Neutrophil (primary cell): Measurements from ENCODE around the gene CABP4.

Experiments
- H3K27ac ChIP-seq: fragments of 200-600 bp; sonication (generic); 2 replicates; pipeline ENCODE4 v1.5.1; 2016; ENCODE audit warnings: mild to moderate bottlenecking, moderate library complexity
- H3K27me3 ChIP-seq: fragments of 200-600 bp; sonication (generic); 2 replicates; pipeline ENCODE4 v1.6.0; 2016; ENCODE audit warnings: mild to moderate bottlenecking
- H3K36me3 ChIP-seq: fragments of 200-600 bp; sonication (generic); 2 replicates; pipeline ENCODE4 v1.5.1; 2017
- H3K4me1 ChIP-seq, 2 experiments: fragments of 200-600 bp in 1 of 2; sonication (generic) in 1 of 2; 1 replicate in 1 of 2; 2 replicates in 1 of 2; pipeline versions ENCODE4 v1.5.1 to v1.6.1; 2013 to 2016; ENCODE audit warnings: low read depth in 1 of 2, low read length in 1 of 2, mild to moderate bottlenecking in 1 of 2, moderate library complexity in 1 of 2; ENCODE audit not compliant: control insufficient read depth in 1 of 2, insufficient read depth in 1 of 2
- H3K4me3 ChIP-seq, 2 experiments: fragments of 200-600 bp in 1 of 2; sonication (generic) in 1 of 2; 1 replicate in 1 of 2; 2 replicates in 1 of 2; pipeline ENCODE4 v1.5.1; 2013 to 2016; ENCODE audit warnings: low read depth in 1 of 2, low read length in 1 of 2, mild to moderate bottlenecking in 1 of 2, moderate library complexity in 1 of 2
- H3K9me3 ChIP-seq: fragments of 200-600 bp; sonication (generic); 2 replicates; pipeline ENCODE4 v1.5.1; 2016
- CTCF ChIP-seq: fragments of 200-600 bp; sonication (generic); IDR thresholded peaks from 2 replicates; pipeline ENCODE4 v1.5.1; 2016; ENCODE audit warnings: antibody characterized with exemption

The CABP4 gene

GRCh38 chr11:67440229-67441097 lies 14.7 kb upstream of the CABP4 start:
- no peak for TF ChIP-seq CTCF
- Histone ChIP-seq H3K4me3 (no peak overlapping the region), H3K27me3 (no peaks in the 10 kb centered on the region), H3K9me3 (no peaks in the 10 kb centered on the region), H3K36me3 (peaks cover 30% of the 10 kb centered on the region), H3K4me1 (peaks cover 23 to 25% of the 10 kb centered on the region in 2 experiments), H3K27ac (peak overlapping the region; percentile 33)

- H3K27me3 ChIP-seq, result no peaks in the 10 kb centered on the region
- TF ChIP-seq CTCF, result no peak
- no peak overlapping the region for H3K4me3 ChIP-seq
- no peaks in the 10 kb centered on the region for H3K9me3 ChIP-seq
- H3K4me1 ChIP-seq, result peaks cover 22 to 24% of the 10 kb centered on the region in 2 experiments
- H3K36me3 ChIP-seq, result peaks cover 23% of the 10 kb centered on the region
- H3K27ac ChIP-seq, result peak overlapping the region; percentile 21
These were observed 14.0 kb upstream of the CABP4 start for GRCh38 chr11:67441098-67441563.

GRCh38 chr11:67441731-67442351 lies 13.3 kb upstream of the CABP4 start:
- H3K36me3 ChIP-seq, result peaks cover 22% of the 10 kb centered on the region
- H3K27ac ChIP-seq, result peak overlapping the region; percentile 77
- peaks cover 15 to 17% of the 10 kb centered on the region in 2 experiments for H3K4me1 ChIP-seq
- H3K9me3 ChIP-seq, result no peaks in the 10 kb centered on the region
- no peak for TF ChIP-seq CTCF
- H3K4me3 ChIP-seq, result no peak overlapping the region
- H3K27me3 ChIP-seq, result no peaks in the 10 kb centered on the region

GRCh38 chr11:67442504-67443404 lies 12.4 kb upstream of the CABP4 start:
- Histone ChIP-seq H3K4me3 (peak overlapping the region; percentile 72 to 76), H3K27me3 (no peaks in the 10 kb centered on the region), H3K36me3 (peaks cover 19% of the 10 kb centered on the region), H3K9me3 (no peaks in the 10 kb centered on the region), H3K27ac (peak overlapping the region; percentile 77), H3K4me1 (peaks cover 9 to 11% of the 10 kb centered on the region in 2 experiments)
- TF ChIP-seq CTCF, result no peak

GRCh38 chr11:67445515-67445914 lies 9.6 kb upstream of the CABP4 start:
- no peak overlapping the region for H3K4me3 ChIP-seq
- no peaks in the 10 kb centered on the region for H3K9me3 ChIP-seq
- H3K4me1 ChIP-seq, result peaks cover 9 to 17% of the 10 kb centered on the region in 2 experiments
- TF ChIP-seq CTCF, result no peak
- H3K36me3 ChIP-seq, result no peaks in the 10 kb centered on the region
- no peak overlapping the region for H3K27ac ChIP-seq
- H3K27me3 ChIP-seq, result no peaks in the 10 kb centered on the region
